ENCODE measurements around the gene ECE2.
"Not testable (repeated sequence)": the region's sequence is repeated elsewhere in the genome, so short reads cannot be mapped to it uniquely, and the experiment has no call there.

Gene ECE2

GRCh38 chr3:184262764-184263179, 13.1 kb upstream of the ECE2 start:
- no peak for DNase-seq (ENCODE audit: extremely low read depth in 1 of 2, low read depth in 1 of 2)

GRCh38 chr3:184267249-184267648, 8.6 kb upstream of the ECE2 start:
- DNase-seq (ENCODE audit: extremely low read depth in 1 of 2, low read depth in 1 of 2), result not testable (repeated sequence)

GRCh38 chr3:184272269-184272668, 3.6 kb upstream of the ECE2 start:
- DNase-seq (ENCODE audit: extremely low read depth in 1 of 2, low read depth in 1 of 2), result no peak

GRCh38 chr3:184275381-184275701, 481 bp upstream of the ECE2 start:
- no peak for DNase-seq (ENCODE audit: extremely low read depth in 1 of 2, low read depth in 1 of 2)

GRCh38 chr3:184277366-184277765, 1.5 kb downstream of the ECE2 start:
- no peak for DNase-seq (ENCODE audit: extremely low read depth in 1 of 2, low read depth in 1 of 2)

DNA sequence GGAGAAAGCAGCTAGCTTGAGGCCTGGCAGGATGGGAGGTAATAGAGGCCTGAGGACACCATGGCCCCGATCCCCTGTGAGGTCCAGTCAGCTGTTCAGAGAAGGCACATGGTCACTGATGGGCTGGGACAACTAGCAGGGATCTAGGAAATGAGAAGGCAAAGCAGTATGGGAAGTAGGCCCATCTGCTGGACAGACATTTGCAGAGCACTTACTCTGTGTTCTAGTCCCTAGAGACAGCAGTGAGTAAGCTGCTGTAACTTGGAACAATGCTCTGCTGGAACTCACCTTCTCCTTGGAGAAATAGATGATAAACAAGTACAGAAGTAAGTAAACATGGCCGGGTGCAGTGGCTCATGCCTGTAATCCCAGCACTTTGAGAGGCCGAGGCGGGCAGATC, 7.1 kb downstream of the ECE2 start:
- DNase-seq (ENCODE audit: extremely low read depth in 1 of 2, low read depth in 1 of 2), result no peak

DNA sequence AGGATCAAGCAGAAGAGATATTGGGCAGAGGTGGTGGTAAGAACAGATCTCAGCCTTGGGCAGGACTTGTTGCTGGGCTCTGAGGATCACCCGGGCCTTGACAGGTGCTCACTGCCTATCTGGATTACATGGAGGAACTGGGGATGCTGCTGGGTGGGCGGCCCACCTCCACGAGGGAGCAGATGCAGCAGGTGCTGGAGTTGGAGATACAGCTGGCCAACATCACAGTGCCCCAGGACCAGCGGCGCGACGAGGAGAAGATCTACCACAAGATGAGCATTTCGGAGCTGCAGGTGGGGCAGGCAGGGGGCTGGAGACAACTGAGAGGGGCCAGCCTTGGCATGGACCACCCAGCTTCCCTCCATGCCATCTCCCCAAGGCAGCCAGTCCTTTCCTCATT, 7.9 kb downstream of the ECE2 start:
- DNase-seq (ENCODE audit: extremely low read depth in 1 of 2, low read depth in 1 of 2), result no peak

GRCh38 chr3:184284696-184285095, 8.9 kb downstream of the ECE2 start:
- DNase-seq (ENCODE audit: extremely low read depth in 1 of 2, low read depth in 1 of 2), result no peak

DNA sequence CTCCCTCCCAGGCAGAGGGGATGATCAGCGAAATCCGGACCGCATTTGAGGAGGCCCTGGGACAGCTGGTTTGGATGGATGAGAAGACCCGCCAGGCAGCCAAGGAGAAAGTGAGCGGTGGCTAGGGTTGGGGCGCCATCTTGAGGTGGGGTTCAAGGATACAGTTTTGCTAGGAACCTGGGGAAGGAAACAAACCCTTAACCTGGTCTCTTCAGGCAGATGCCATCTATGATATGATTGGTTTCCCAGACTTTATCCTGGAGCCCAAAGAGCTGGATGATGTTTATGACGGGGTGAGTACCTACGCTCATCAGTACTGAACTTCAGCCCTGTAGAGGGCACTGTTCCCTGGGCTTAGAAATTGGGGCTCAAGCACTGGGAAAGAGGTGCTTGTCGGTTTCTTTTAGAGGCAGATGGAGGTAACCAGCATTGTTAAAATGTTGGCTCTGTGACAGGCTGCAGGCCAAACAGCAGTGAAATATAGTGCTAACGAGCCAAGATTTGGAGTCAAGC, 13.7 kb downstream of the ECE2 start:
- DNase-seq (ENCODE audit: extremely low read depth in 1 of 2, low read depth in 1 of 2), result peak in 1 of 2 donors; percentile 25

- DNase-seq (ENCODE audit: extremely low read depth in 1 of 2, low read depth in 1 of 2), result no peak
Observed at GRCh38 chr3:184290331-184290730, 14.5 kb downstream of the ECE2 start.

DNA sequence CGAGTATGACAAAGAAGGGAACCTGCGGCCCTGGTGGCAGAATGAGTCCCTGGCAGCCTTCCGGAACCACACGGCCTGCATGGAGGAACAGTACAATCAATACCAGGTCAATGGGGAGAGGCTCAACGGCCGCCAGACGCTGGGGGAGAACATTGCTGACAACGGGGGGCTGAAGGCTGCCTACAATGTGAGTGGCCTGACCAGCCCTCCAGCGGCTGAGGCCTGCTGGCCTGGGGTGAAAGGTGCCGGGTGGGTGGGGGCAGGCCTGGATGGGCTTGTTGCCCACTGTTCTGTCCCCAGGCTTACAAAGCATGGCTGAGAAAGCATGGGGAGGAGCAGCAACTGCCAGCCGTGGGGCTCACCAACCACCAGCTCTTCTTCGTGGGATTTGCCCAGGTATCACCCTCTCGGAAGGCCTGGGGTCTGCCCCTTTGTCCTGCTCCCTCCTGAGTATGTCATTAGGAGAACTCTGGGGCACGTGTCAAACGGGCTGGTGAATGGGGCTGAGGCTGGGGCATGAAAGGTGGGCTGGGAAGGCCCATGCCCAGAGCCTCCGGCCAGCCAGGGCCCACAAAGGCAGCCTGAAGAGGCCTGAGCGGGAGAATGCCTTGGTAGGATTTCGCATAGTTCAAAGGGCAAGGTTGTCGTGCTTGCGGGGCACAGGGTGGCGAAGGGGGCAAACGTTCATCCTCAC, 15.4 kb downstream of the ECE2 start:
- DNase-seq (ENCODE audit: extremely low read depth in 1 of 2, low read depth in 1 of 2), result no peak

DNA sequence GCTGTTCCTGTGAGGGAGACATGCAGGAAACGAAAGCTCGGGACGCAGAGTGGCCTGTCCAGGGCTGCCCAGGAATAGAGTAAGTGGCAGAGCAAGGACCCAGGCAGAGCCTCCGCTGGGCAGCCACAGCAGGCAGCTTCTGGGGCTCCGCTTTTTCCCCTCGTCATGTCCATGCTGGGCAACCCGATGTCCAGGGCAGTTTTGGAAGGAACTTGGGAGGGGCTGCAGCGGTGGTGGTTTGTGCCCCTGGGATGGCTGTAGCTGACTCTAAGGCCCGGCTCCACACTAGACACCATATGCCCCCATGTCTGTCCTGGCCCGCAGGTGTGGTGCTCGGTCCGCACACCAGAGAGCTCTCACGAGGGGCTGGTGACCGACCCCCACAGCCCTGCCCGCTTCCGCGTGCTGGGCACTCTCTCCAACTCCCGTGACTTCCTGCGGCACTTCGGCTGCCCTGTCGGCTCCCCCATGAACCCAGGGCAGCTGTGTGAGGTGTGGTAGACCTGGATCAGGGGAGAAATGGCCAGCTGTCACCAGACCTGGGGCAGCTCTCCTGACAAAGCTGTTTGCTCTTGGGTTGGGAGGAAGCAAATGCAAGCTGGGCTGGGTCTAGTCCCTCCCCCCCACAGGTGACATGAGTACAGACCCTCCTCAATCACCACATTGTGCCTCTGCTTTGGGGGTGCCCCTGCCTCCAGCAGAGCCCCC, 16.1 kb downstream of the ECE2 start:
- no peak for DNase-seq (ENCODE audit: extremely low read depth in 1 of 2, low read depth in 1 of 2)

- no peak for DNase-seq (ENCODE audit: extremely low read depth in 1 of 2, low read depth in 1 of 2)
Observed at GRCh38 chr3:184295771-184296170, 19.9 kb downstream of the ECE2 start.

DNA sequence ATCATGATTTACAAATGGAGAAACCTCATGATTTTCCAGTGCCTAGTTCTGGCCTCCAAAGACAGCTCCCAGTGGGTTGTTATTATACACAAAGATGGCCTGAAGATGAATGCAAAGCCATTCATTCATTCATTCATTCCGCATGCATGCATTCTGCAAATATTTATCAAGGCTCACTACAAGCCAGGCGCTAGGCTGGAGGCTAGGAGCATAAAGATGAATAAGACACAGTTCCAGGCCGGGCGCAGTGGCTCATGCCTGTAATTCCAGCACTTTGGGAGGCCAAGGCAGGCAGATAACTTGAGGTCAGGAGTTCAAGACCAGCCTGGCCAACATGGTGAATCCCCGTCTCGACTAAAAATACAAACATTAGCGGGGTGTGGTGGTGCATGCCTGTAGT, 20.8 kb downstream of the ECE2 start:
- no peak for DNase-seq (ENCODE audit: extremely low read depth in 1 of 2, low read depth in 1 of 2)

- DNase-seq (ENCODE audit: extremely low read depth in 1 of 2, low read depth in 1 of 2), result peak; percentile 92 to 97
Observed at GRCh38 chr3:184298759-184299487, 23.1 kb downstream of the ECE2 start, which contains the start of gene PSMD2. Gene PSMD2 (plus strand): TSS chr3:184299241. CDS start chr3:184299267, 26 bp downstream.

DNA sequence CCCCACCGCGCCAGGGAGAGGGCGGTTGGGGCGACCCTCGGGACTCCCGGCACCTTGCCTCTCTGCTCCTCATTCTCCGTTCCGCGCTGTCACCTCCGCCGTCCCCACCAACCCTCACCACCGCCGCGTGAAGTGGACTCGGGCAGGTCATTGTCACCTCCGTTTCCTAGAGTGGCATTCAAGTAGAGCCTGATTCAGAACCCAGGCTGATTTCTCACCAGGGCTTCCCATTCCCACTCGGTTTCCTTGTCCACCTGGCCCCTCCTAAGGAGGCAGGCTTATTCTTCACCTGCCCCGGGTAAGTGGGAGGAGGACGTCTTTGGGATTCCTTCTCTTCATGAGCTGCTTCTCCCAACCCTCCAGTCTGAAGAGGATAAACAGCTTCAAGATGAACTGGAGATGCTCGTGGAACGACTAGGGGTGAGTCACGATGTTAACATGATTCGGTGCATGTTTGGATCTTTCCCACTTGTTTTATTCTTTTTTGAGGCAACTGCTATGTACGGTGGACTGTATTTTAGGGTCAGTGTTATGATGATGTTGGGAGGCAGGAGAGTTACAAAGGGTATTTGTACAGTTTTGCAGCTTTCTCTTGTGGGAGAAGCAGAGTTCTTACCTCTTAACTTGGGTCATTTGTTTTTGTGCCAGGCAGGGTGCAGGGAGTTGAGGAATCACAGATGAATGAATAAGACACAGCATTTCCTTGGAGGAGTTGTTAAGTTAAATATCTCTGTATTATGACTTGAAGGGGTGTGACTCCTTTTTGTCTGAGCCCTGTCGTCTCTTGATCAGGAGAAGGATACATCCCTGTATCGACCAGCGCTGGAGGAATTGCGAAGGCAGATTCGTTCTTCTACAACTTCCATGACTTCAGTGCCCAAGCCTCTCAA, 23.9 kb downstream of the ECE2 start:
- DNase-seq (ENCODE audit: extremely low read depth in 1 of 2, low read depth in 1 of 2), result no peak

DNA sequence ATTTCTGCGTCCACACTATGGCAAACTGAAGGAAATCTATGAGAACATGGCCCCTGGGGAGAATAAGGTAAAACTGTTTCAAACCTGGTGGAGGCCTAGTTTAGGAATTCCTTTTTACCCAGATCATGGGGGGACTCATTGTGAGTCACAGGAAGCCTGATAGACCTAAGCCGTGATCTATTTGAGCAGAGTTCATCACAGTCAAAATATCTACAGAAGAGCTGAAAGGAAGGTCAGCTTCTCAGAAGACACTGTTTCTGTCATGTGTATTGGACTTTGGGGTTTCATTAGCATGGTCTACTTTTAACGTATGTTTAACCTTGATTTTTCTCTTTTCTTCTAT, 24.5 kb downstream of the ECE2 start:
- DNase-seq (ENCODE audit: extremely low read depth in 1 of 2, low read depth in 1 of 2), result no peak

DNA sequence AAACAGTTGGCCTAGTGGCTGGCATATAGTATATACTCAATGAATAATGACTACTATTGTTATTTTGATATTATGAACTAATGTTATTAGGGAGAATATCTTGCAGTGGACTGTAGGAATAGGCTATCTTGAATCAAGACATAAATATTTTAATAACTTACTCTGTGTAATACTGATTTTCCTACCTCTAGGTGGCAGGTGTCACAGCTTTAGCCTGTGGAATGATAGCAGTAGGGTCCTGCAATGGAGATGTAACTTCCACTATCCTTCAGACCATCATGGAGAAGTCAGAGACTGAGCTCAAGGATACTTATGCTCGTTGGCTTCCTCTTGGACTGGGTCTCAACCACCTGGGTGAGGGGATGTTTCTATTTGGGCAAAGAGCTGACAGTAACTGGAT, 29.8 kb downstream of the ECE2 start:
- DNase-seq (ENCODE audit: extremely low read depth in 1 of 2, low read depth in 1 of 2), result no peak

DNA sequence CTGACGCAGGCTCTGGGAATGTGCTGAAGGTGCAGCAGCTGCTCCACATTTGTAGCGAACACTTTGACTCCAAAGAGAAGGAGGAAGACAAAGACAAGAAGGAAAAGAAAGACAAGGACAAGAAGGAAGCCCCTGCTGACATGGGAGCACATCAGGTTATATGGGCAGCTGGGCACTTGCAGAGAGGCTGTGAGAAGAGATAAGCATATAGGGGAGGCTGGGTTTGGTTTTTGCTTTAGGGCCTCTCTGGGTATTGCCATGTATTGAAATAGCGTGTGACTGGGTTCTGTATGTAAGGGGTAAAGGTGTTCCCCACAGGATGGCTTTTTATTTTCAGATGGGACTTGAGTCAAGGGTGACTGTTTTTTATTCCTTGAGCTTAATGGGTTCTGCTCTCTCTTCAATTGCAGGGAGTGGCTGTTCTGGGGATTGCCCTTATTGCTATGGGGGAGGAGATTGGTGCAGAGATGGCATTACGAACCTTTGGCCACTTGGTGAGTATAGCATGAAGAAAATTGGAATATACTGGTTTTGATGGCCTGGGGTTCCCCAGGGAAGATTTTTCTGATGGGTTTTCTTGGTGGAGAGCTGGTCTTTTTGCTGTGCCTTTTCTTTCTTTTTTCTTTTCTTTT, 30.6 kb downstream of the ECE2 start:
- no peak for DNase-seq (ENCODE audit: extremely low read depth in 1 of 2, low read depth in 1 of 2)

- no peak for DNase-seq (ENCODE audit: extremely low read depth in 1 of 2, low read depth in 1 of 2)
Observed at GRCh38 chr3:184307915-184308314, 32.1 kb downstream of the ECE2 start.

Measured in activated CD8-positive, alpha-beta memory T cell treated with anti-CD3 and anti-CD28 coated beads for 1 hour (primary cell).